HG03280 (cell line): ENCODE data around the gene MAGEB4.
A peak's percentile ranks its signal among the peaks of the same experiment; 100 is the strongest.
"Not testable (repeated sequence)": the region's sequence is repeated elsewhere in the genome, so short reads cannot be mapped to it uniquely, and the experiment has no call there.

Experiments used
- ATAC-seq: cut with Tn5 transposase; IDR thresholded peaks from one replicate; pipeline ENCODE4 v1.9.1; 2021; ENCODE audit warnings: mild to moderate bottlenecking, moderate library complexity; ENCODE audit not compliant: unreplicated experiment

Gene MAGEB4

DNA sequence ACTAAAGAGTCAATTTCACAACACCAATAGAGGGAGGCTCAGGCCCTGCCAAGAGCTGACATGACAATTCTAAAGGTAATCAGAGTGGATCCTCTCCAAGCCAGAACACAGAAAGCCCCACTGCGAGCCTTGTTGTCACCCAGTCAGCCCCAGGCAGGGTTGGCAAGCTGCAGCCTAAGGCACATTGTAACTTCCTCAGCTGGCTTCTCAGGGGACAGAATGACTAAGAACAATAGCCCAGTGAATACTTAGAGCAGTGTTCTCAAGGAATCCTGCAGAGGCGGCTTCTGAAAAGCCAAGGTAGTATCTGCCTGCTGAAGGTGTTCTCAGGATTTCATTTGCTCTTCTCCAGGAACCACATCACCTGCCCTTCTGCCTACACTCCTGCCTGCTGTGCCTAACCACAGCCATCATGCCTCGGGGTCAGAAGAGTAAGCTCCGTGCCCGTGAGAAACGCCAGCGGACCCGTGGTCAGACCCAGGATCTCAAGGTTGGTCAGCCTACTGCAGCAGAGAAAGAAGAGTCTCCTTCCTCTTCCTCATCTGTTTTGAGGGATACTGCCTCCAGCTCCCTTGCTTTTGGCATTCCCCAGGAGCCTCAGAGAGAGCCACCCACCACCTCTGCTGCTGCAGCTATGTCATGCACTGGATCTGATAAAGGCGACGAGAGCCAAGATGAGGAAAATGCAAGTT, at the start of gene MAGEB4:
Gene MAGEB4, plus strand, starts transcription at position 277 of the 692 bp plus-strand sequence. Its CDS starts 136 bp downstream, at position 413.
- ATAC-seq: no peak

DNA sequence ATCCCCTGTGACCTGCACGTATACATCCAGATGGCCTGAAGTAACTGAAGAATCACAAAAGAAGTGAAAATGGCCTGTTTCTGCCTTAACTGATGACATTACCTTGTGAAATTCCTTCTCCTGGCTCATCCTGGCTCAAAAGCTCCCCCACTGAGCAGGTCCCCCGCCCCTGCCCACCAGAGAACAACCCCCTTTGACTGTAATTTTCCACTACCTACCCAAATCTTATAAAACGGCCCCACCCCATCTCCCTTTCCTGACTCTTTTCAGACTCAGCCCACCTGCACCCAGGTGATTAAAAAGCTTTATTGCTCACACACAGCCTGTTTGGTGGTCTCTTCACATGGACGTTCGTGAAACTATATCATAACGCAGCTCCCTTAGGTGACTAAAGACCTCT, 47.9 kb upstream of the MAGEB4 start:
- not testable (repeated sequence) for ATAC-seq

GRCh38 chrX:30196322-30196721, 45.5 kb upstream of the MAGEB4 start:
- no peak for ATAC-seq

DNA sequence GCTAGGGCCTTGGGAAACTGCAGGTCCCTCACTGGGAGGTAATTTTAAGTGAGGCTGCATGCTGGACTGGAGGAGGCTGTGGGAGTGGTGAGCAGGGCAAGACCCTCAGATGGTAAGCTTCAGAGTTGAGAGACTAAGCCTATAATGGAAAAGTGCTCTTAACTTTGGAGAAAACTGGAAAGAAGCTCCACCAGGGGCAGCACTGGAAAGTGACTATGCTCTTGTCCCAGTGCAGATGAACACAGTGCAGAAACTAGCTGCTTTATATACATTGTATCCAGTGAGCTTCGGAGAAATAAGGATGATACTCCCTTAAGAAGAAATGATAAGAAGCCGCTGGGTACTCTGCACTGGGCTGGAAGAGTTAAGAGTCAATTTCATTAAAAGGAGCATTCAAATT, 29.6 kb upstream of the MAGEB4 start:
- no peak for ATAC-seq

DNA sequence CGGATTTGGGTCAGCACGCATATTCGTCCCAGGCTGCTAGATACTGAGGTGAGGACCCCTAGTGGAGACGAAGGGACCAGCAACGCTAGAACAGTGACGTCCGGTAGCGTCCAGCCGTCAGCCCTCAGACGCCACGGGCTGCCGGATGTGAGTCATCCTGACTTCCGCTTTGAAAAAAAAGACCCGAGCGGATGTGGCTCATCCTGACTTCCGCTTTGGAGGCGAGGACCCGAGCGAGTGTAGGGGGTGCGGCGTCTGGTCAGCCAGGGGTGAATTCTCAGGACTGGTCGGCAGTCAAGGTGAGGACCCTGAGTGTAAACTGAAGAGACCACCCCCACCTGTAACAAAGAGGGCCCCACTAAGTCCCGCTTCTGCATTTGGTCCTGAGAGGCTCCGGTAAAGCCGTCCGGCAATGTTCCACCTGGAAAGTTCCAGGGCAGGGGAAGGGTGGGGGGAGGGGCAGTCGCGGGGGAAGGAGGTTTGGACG, 26.4 kb upstream of the MAGEB4 start, which contains the start of gene MAGEB2:
Gene MAGEB2, plus strand, starts transcription at position 207 of the 487 bp plus-strand sequence. CDS start 3,018 bp downstream, outside the sequence.
- ATAC-seq: no peak

- no peak for ATAC-seq
Measured at GRCh38 chrX:30217465-30217864, 24.3 kb upstream of the MAGEB4 start.

GRCh38 chrX:30219372-30219771, 22.4 kb upstream of the MAGEB4 start:
- no peak for ATAC-seq

GRCh38 chrX:30220661-30221060, 21.1 kb upstream of the MAGEB4 start:
- ATAC-seq: no peak

- no peak for ATAC-seq
Measured at GRCh38 chrX:30224536-30224935, 17.3 kb upstream of the MAGEB4 start.

DNA sequence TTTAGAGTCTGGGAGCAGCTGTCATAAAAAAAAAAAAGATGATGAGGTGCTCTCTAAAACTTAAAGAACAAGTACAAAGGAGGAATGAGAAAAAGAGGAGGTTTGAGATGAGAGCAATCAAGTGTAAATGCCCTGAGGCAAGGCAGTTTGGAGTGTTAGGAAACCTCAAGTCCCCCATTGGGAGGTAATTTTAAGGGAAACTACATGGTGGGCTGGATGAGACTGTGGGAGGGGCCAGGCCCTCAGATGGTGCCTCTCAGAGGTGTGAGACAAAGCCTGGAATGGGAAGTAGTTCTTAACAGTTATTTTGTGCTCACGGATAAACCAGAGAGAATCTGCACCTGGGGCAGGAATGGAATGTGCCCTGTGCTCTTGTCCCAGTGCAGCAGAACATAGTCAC, 13.3 kb upstream of the MAGEB4 start:
- ATAC-seq: no peak

GRCh38 chrX:30230395-30230794, 11.4 kb upstream of the MAGEB4 start, which contains the start of gene MAGEB3:
MAGEB3 (plus strand) TSS chrX:30230657; CDS start chrX:30235925, 5,268 bp downstream.
- ATAC-seq: no peak

GRCh38 chrX:30246769-30247489, 5.1 kb downstream of the MAGEB4 start, which contains the start of gene MAGEB1:
MAGEB1 (plus strand) TSS chrX:30247146; CDS start chrX:30250494, 3,348 bp downstream.
- no peak for ATAC-seq

DNA sequence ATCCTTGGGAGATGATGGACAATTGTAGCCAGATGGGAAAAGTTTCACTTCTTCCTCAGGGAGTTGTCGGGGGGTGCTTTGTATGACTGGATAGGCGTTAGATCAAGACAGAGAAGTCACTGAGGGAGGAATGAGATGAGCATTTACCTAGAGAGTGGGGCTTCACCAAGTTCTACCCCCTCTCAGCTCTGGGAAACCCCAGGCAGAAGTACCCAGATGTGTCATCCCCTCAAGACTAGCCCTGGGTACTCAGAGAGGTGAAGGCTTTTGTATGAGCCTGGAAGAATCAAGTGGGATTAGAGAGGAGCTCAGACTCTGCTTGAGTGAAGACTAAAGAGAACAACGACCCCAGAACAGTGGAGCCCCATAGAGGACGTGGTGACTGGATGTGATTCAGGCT, 7.1 kb downstream of the MAGEB4 start:
- no peak for ATAC-seq

- ATAC-seq: peak; percentile 69
Measured at GRCh38 chrX:30253257-30253656, 11.5 kb downstream of the MAGEB4 start.

DNA sequence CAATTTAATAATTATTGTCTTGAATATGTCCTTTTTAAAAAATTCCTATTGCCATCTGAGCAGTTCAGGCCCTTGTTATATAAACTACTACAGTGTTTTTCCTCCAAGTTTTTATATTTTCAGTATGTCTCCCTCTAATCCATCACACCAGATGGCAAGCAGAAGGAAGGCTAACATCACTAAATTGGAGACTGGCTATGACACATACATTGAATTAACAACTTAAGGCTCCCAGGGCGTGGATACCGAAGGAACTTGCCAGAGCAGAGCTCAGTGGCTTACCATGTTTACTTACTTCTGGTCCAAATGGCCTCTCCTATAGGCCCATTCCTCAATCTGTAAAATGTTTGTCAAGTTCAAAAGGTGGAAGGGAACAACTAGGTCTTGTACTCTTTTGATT, 18.1 kb downstream of the MAGEB4 start:
- no peak for ATAC-seq

DNA sequence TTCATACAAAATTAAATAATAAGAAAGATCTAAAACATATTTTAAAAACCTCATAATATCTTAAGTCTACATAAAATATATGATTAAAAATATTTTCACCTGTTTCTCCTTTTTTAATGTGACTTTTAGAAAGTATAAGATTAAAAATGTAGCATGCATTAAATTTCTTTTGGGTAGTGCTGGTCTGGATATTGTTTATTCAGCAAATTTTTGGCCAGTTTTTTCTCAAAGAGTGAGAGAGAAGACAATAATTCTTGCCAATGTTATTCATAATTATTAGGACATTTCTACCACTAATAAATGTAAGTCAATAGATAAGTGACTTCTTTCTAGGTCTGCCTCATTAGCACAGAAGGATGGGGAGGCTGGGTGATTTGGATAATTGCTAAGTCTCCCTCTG, 19.2 kb downstream of the MAGEB4 start:
- ATAC-seq: no peak

- ATAC-seq: no peak
Measured at GRCh38 chrX:30262763-30263162, 21.0 kb downstream of the MAGEB4 start.

DNA sequence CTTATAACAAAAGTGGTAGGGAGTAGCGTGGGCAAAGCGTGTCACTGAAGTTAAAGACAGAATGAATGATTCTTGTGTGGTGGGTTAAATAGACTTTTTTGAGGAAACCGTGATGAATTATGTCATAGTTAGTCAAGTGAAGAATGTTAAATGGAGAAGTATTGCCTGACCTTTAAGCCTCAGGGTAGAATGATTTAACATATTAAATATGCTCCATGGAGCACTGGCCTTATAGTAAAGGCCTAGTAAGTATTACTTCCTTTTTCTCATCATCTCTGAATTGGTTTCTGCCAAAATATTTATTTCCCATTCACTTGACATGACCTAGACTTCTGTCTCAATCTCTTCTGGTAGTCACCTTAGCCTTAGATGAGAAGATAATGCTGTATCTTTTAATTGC, 28.8 kb downstream of the MAGEB4 start:
- no peak for ATAC-seq

GRCh38 chrX:30275498-30275897, 33.7 kb downstream of the MAGEB4 start:
- ATAC-seq: no peak

DNA sequence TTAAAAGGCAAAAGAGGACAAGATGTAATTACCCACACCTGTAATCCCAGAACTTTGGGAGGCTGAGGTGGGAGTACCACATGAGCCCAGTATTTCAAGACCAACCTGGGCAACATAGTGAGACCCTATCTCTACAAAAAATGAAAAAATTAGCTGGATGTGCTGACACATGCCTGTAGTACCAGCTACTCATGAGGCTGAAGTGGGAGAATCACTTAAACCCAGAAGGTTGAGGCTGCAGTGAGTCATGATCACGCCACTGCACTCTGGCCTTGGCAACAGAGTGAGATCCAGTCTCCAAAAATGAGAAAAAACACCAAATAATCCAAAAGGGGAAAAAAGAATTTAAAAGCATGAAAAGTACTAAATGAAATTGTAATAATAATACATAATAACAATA, 36.6 kb downstream of the MAGEB4 start:
- no peak for ATAC-seq

GRCh38 chrX:30280428-30280827, 38.6 kb downstream of the MAGEB4 start:
- no peak for ATAC-seq

GRCh38 chrX:30282527-30282926, 40.7 kb downstream of the MAGEB4 start:
- no peak for ATAC-seq
